SHP77 (cell line): ENCODE measurements around the gene SLC49A4.

Experiments used
- DNase-seq, 2 experiments: peaks; one replicate each; lab custom pipeline; 2025; lab: John Stamatoyannopoulos, UW

The SLC49A4 gene

GRCh38 chr3:122908251-122908650 lies 113.4 kb downstream of the SLC49A4 start:
- DNase-seq, result no peak

GRCh38 chr3:122911901-122912300 lies 117.0 kb downstream of the SLC49A4 start:
- DNase-seq, result no peak

GRCh38 chr3:122912772-122913538 lies 118.1 kb downstream of the SLC49A4 start:
- DNase-seq, result no peak

- no peak for DNase-seq
Measured at GRCh38 chr3:122913539-122914100, 118.8 kb downstream of the SLC49A4 start.

- DNase-seq, result no peak
Measured at GRCh38 chr3:122915300-122916055, 120.6 kb downstream of the SLC49A4 start.

- DNase-seq, result no peak
Measured at GRCh38 chr3:122916084-122916483, 121.2 kb downstream of the SLC49A4 start.

GRCh38 chr3:122916580-122916979 lies 121.7 kb downstream of the SLC49A4 start:
- no peak for DNase-seq

GRCh38 chr3:122917412-122917811 lies 122.5 kb downstream of the SLC49A4 start:
- no peak for DNase-seq

- DNase-seq, result no peak
Measured at GRCh38 chr3:122918576-122919290, 123.9 kb downstream of the SLC49A4 start.

- no peak for DNase-seq
Measured at GRCh38 chr3:122919291-122919610, 124.4 kb downstream of the SLC49A4 start.

- DNase-seq, result no peak
Measured at GRCh38 chr3:122920986-122921385, 126.1 kb downstream of the SLC49A4 start.

- DNase-seq, result no peak
Measured at GRCh38 chr3:122921791-122922651, 127.2 kb downstream of the SLC49A4 start.

- DNase-seq, result no peak
Measured at GRCh38 chr3:122923611-122924010, 128.7 kb downstream of the SLC49A4 start.

- DNase-seq, result no peak
Measured at GRCh38 chr3:122924056-122924455, 129.2 kb downstream of the SLC49A4 start.

GRCh38 chr3:122925756-122926155 lies 130.9 kb downstream of the SLC49A4 start:
- DNase-seq, result no peak

GRCh38 chr3:122926322-122926721 lies 131.5 kb downstream of the SLC49A4 start:
- DNase-seq, result no peak

- no peak for DNase-seq
Measured at GRCh38 chr3:122926811-122927210, 131.9 kb downstream of the SLC49A4 start.

GRCh38 chr3:122927726-122928125 lies 132.9 kb downstream of the SLC49A4 start:
- no peak for DNase-seq

GRCh38 chr3:122928396-122929187 lies 133.7 kb downstream of the SLC49A4 start:
- DNase-seq, result no peak

- no peak for DNase-seq
Measured at GRCh38 chr3:122929188-122930062, 134.6 kb downstream of the SLC49A4 start.
